Renal cortical epithelial cell (primary cell): ENCODE measurements around the gene PRDM16. TPM values are rescaled to one million over a fixed set of nuclear protein-coding genes. Genes with fewer than 3 reads are reported as not detected.

Experiments
- DNase-seq: peaks from one replicate; pipeline ENCODE4 v3.0.0-alpha.2; 2011; ENCODE audit warnings: low read depth
- total RNA-seq: library from RNA; depleted of rRNA; stranded (reverse); fragments of >200 nt; gene quantifications from 2 replicates; pipeline ENCODE4 v1.2.3, GENCODE V29; 2014

Gene PRDM16
- 0.94 TPM in 1 of 2 replicates, not detected in the other for total RNA-seq

DNA sequence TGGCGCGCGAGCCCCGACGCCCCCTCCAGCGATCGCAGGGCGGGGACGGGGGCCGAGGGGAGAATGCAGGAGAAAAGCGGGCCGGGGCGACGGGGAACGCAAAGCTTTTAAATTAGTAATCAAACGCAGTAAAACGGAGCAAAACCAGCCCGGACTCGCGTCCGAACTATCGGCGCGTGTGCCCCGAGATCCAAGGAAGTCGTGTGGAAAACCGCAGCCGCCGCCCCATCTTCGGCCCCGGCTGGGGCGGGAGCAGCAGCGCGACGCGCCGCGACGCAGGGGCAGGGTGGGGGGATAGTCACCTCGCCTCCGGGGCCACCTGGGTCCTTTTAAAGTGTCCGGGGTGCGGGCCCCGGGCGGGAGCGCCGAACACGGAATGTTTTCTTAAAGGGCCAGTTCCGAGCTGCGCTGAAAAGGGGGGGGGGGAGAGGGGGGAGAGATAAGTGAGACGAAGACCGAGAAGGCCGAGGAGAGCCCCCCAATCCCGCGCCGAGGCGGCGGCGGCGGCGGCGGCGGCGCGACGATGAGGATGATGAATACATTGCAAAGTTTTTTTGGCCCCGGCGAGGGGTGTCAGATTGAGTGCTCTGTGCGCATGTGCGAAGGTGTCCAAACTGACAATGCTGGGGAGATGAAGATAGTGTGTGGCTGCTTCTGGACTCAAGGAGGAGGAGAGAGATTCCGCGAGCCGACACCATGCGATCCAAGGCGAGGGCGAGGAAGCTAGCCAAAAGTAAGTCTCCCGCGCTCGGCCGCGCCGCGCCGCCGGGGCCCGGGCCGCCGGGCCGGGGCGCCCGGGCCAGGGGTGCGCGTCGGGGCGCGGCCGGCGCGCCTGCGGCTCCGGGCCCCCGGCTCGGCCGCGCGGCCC, at the start of gene PRDM16:
TSS of gene PRDM16 (plus strand) at position 640 of the 868 bp plus-strand sequence. CDS start at position 697, 57 bp downstream.
- DNase-seq, result no peak

- DNase-seq, result no peak
Measured at GRCh38 chr1:3019516-3020051, 49.4 kb upstream of the PRDM16 start.

DNA sequence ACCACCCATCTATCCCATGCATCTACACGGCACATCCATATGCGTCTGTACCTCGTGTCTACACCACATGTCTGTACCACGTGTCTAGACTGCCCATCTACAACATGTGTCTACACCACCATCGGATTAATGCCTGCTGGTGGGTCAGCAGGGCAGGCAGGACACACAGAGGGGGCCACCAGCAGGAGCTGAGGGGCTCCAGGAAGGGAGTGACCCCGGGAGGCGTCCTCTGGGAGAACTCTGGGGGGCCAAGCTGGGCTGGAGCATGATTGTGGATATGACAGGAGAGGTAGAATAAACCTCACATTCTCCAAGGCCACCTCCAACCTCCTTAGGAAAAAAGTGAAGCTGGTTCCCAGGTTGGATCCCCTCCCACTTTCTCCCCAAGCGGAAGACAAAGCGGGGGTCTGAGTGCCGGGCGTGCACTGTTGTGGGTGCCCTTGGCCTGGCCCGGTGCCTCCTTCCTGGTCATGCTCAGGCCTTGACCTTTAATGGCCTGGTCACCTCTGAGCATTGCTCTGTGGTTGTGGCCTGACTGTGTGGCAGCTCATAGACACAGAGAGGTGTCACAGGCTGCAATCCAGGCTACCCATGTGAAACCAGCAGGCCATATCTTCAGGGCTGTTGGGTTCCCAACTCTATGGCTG, 48.6 kb upstream of the PRDM16 start:
- no peak for DNase-seq

- DNase-seq, result no peak
Measured at GRCh38 chr1:3021233-3021671, 47.8 kb upstream of the PRDM16 start, which contains the start of gene ACTRT2. Gene ACTRT2, plus strand, starts transcription at chr1:3021467. Its CDS starts 220 bp downstream, at chr1:3021687.

DNA sequence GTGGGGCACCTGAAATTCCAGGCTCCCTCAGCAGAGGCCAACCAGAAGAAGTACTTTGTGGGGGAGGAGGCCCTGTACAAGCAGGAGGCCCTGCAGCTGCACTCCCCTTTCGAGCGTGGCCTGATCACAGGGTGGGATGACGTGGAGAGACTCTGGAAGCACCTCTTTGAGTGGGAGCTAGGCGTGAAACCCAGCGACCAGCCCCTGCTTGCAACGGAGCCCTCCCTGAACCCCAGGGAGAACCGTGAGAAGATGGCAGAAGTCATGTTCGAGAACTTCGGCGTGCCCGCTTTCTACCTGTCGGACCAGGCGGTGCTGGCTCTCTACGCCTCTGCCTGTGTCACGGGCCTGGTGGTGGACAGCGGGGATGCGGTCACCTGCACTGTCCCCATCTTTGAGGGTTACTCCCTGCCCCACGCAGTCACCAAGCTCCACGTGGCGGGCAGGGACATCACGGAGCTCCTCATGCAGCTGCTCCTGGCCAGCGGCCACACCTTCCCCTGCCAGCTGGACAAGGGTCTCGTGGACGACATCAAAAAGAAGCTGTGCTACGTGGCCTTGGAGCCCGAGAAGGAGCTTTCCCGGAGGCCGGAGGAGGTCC, 47.1 kb upstream of the PRDM16 start:
- no peak for DNase-seq

GRCh38 chr1:3022511-3022973, 46.5 kb upstream of the PRDM16 start:
- DNase-seq, result no peak

- no peak for DNase-seq
Measured at GRCh38 chr1:3022976-3023375, 46.0 kb upstream of the PRDM16 start.

DNA sequence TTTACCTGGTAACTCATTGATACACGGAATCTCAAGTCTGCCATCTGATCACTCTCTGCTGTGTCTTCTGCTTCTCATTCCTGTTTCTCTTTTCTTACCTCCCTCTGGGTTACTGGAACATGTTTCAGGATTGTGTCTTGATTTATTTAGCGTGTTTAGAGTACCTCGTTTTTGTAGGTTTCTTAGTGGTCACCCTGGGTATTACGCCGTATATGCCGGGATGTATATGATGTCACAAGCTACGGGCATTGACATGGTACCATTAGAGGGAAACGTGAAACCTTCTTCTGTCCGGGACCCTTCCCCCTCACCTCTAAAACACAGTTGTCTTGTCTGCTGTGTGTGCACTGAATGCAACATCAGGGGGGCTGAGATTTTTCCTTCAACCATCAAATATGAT, 45.0 kb upstream of the PRDM16 start:
- no peak for DNase-seq

DNA sequence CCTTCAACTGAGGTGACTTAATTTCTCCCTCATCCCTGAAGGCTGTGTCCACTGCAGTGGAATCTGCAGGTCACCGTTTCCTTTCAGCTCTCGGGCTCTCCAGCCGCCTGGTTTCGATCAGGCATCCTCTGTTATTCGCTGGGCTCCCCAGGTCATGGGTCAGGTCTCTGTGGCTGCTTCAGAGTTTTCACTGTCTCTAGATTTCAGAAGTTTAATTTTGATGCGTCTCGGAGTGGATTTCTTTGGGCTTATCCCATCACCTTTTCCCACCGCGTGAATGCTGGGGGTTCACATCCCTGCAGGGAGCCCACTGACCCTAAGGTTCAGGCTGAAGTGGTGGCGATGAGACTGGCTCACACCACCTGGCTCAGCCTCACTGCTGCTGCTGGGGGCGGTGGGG, 44.4 kb upstream of the PRDM16 start:
- DNase-seq, result no peak

GRCh38 chr1:3026124-3026523, 42.9 kb upstream of the PRDM16 start:
- no peak for DNase-seq

DNA sequence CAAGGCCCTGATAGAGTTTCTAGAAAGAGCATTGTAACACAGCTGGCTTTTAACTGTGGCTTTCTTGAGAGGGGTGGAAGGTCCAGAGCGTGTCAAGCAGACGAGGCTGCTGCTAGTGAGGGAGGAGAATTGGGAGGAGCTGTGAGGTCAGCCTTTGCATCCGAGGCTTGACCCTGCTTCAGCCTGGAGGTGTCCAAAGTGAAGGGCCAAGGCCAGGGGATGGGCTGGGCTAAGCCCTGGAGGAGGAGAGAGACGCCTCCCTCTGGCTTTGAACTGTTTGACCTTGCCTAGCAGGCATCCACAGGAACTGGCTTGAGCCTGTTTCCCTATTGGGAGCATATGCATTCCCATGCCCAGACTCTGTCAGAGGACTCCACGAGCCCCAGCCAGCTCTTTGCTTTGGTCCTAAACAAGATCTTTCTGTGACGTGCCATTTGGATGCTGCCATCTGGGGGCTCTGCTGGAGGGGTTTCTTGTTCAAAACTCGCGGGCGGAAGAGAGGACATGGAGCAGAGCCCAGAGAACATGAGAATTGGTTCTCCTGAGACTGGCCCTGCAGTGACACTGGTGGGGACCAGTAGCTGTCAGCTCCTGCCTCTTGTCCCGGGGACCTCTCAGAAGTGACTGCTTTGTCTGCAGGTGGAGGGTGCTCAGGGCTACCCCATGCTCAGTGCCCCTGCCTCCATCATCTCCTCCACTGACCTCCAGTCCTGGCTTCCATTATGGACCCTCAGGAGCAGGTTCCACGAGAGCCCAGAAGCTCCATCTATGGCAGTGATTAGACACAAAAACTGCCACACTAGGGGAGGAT, 42.2 kb upstream of the PRDM16 start:
- DNase-seq, result no peak

- no peak for DNase-seq
Measured at GRCh38 chr1:3027611-3028371, 41.2 kb upstream of the PRDM16 start.

GRCh38 chr1:3028531-3029282, 40.3 kb upstream of the PRDM16 start:
- DNase-seq, result no peak

DNA sequence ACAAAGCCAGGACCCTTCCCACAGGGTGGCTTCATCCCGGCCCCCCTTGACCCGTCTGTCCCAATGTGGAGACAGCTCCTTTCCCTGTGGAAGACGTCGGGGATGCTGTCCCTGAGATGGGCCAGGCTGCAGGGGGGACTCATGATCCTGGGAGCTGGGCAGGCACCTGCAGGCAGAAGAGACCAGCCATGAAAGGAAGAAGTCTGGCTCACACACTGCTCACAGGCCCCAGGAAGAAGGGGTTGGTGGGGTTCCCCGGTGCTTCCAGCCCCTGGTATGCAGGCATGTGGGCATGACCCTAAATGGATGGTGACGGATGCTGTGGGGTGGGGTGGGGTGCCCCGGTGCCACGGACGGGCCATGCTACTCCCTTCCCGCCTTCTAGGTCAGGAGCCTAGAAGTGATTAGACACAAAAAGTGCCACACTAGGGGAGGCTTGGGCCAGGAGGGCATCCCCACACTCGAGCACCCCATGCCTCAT, 39.5 kb upstream of the PRDM16 start:
- no peak for DNase-seq

DNA sequence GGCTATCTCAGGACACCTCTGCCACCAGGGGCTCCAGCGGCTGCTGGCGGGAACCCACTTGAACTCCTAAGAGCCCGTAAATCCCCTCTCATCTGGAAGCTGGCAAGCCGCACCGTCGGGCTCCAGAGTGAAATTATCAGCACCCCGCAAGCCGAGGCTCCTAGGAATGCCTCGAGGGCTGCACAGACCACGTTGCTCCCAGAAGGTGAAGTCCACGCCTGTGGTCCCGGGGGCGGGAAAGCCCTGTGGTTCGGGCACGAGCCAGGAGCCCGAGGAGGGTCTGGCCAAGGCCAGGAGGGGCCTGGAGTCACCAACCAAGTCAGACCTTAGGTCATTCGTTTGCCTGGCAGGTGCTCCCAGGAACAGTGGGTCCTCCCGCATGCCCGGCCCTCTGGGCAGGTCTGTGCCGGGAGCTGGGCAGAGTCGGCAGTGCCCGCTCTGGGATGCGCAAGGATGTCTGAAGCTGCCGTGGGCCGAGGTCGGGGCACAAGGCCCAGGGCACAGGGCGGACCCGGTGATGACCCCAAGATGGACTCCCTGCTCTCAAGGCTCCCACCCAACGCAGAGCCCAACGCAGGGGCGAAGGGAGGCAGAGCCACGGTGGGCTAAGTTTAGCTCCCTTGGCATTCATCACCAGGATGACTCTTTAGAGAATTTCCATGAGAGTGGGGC, 38.9 kb upstream of the PRDM16 start:
- no peak for DNase-seq

GRCh38 chr1:3030663-3031381, 38.2 kb upstream of the PRDM16 start:
- DNase-seq, result no peak

GRCh38 chr1:3031401-3032221, 37.4 kb upstream of the PRDM16 start:
- DNase-seq, result no peak
